ENCODE measurements around the gene CARS2.
"Not testable (repeated sequence)": the region's sequence is repeated elsewhere in the genome, so short reads cannot be mapped to it uniquely, and the experiment has no call there.

CARS2 gene

DNA sequence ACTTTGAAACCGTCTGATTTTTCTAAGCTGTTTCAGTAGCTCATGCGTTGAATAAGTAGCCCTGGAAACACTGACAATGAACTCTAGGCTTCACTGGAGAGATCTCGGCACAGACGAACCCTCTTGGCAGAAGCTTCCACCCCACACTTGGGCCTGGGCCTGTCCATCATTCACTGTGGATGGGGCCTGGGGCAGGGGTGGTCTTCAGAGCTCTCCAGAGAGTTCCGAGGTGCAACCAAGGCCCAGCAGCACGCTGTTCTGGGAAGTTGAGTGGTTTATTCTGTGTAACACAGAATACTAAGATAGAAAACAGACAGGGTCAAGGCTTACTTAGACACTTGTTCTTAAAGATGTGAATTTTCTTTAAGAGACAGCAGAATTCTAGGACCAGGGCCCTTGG lies 68.6 kb downstream of the CARS2 start:
- no peak for DNase-seq (ENCODE audit: low spot score)

DNA sequence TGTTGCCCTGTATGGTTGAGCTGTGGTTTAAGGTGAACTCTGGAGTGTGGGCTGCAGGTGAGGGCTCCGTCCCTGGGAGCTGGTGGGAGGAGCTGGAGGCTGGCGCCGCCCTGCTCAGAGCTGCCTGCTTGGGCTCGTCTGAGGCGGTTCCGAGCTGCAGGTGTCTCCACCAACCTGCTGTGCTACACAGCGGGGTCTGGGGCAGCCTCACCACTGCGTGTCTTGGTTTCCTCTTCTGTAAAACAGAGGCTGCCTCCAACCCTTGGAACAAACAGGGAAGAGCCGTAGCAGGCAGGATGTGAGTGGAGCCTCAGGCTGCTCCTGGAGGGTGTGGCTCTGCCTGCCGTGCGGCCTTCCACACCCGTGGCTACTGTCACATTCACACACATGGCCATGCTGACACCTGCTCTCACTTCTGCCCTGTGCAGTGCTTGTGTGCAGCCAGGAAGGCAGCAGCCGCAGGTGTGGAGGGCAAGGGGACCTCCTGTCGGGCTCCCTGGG lies 69.2 kb downstream of the CARS2 start:
- DNase-seq (ENCODE audit: low spot score) = no peak

GRCh38 chr13:110636053-110636475 lies 69.9 kb downstream of the CARS2 start:
- no peak for DNase-seq (ENCODE audit: low spot score)

DNA sequence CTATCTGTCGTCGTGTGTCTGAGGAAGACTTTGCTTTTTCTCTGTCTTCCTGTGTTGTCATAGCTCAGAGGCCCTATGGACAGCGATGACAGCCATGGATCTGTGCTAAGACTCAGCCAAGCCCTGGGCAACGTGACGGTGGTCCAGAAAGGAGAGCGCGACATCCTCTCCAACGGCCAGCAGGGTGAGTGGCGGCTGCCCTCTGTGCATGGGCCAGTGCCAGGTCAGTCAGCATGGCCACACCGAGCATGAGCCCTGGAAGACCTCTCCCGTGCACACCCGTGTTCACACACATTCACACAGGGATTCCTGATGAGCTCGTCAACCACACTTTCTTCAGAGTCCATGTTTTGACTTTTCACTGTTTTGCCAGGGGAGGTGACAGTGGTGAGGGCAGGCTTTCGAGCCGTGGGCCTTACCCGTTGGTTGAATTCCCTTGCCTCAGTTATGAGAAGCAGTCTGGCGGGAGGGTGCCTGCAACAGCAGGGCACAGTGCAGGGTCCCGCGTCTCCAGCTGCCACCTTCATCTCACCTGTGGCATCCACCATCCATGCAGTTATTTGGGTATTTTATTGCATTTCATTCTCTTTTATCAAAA lies 70.4 kb downstream of the CARS2 start:
- no peak for DNase-seq (ENCODE audit: low spot score)

DNA sequence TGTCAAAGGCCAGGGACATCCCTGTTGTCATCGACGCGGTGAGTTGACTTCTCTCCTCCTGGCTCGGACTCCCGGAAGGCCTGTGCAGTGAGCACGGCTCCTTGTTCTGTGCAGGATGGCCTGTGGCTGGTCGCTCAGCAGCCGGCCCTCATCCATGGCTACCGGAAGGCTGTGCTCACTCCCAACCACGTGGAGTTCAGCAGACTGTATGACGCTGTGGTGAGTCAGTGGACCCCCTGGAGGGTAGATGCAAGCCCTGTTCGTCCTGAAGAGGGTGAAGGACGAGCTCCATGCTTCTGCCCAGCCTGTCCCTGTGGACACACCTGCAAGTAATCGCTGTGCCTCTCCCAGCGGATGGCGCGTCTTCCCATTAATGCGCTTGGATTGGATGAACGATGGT lies 71.4 kb downstream of the CARS2 start:
- no peak for DNase-seq (ENCODE audit: low spot score)

- DNase-seq (ENCODE audit: low spot score) = no peak
Observed at GRCh38 chr13:110633776-110634175, 72.1 kb downstream of the CARS2 start.

GRCh38 chr13:110632255-110632654 lies 73.7 kb downstream of the CARS2 start:
- DNase-seq (ENCODE audit: low spot score) = not testable (repeated sequence)

GRCh38 chr13:110630566-110631119 lies 75.3 kb downstream of the CARS2 start:
- DNase-seq (ENCODE audit: low spot score) = no peak

DNA sequence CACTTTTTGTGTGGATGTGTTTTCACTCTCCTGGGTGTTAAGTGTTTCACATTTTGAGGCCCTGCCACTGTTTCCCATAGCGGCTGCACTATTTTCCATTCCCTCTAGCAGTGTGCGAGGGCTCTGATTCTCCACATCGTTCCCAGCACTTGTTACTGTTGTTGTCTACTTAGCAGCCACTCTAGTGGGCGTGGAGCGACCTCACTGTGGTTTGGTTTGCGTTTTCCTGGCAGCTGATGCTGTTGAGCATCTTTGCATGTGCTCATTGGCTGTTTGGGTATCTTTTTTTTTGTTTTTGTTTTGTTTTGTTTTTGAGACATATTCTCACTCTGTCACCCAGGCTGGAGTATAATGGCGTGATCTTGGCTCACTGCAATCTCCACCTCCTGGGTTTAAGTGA lies 76.2 kb downstream of the CARS2 start:
- DNase-seq (ENCODE audit: low spot score) = no peak

DNA sequence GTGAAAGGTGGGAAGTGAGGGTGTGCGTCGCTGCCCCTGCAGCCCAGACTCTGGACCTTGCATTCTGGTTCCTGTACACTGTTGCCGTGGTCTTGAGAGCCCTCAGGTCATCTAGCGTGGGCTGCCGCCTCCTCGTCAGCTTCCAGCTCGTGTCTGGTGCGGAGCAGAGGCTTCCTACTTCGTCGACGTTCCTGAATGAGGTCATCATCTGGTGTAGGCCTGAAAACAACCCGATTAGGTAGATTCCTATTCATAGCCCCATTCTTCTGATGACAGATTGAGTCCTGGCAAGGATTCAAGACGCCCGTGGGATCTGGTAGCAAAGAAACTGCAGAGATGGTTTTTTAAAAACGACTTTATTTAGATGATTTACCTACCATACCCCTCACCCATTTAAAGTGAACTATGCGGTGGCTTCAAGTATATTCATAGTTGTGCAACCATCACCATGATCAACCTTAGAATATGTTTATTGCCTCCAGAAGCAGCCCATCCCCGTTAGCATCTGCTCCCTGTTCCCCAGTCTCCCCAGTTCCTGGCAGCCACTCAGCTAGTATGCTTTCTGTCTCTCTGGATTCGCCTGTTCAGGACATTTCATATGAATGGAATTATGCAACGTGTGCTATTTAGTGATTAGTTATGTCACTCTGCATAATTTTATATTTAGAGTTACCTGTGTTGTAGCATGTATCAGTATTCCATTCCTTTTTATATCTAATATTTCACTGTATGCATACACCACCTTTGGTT lies 76.8 kb downstream of the CARS2 start:
- no peak for DNase-seq (ENCODE audit: low spot score)

DNA sequence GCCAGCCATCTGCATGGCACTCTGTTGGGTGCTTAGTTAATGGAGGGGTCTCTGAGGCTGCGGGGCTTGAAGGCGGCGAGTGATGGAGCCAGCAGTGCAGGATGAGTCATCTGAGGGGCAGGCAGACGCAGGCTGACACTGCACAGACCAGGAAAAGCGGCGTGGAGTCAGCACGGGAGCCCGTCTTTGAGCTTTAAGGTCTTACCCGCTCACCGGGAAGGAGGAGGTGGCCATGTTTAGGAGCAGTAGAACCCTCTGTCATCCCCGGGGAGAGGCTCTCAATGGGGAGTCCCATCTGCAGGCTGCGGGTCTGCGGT lies 77.5 kb downstream of the CARS2 start:
- no peak for DNase-seq (ENCODE audit: low spot score)

GRCh38 chr13:110627761-110628476 lies 78.0 kb downstream of the CARS2 start:
- no peak for DNase-seq (ENCODE audit: low spot score)

GRCh38 chr13:110627351-110627750 lies 78.6 kb downstream of the CARS2 start:
- DNase-seq (ENCODE audit: low spot score) = no peak

DNA sequence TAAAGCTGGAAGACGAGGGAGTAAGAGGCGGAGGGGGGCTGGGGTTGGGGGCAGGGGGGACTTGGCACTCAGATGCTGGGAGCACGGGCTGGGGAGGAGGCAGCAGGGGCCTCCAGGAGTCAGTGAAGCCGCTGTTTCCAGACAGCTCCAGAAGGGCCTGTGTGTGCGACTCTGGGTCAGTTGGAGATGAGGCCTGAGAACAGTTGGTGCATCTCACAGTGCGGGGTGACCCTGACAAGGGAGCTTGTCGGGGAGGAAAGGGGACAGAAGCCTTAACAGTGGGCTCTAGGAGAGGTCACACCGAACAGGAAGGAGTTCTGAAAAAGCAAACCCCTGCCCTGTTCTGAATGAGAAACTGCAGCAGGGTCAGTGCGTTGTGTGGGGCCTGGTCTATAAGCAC lies 79.4 kb downstream of the CARS2 start:
- DNase-seq (ENCODE audit: low spot score) = no peak

DNA sequence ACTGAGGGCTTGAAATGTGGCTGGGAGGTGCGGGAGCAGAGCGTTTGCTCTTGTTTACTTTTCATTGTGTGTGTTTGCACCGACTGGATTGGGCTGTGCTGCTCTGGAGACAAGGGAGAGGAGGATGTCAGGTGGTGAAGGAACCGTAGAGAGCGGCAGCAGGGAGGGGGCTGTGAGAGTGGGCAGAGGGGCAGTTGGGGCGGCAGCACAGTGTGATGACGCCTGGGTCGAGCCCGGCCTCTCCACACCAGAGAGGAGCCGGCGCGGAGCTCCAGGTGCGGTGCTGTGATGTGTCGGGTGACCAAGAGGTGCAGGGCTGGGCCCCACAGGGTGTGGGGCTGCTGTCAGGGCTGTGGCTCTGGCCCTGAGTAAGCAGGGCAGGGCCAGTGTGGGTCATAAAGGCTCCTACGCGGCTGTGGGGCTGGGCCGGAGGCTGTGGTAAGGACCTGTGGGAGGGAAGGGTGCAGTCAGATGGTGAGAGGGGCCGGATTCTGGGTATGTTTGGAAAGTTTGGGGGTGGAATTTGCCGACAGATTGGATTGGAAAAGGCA lies 80.1 kb downstream of the CARS2 start:
- no peak for DNase-seq (ENCODE audit: low spot score)

GRCh38 chr13:110624766-110625756 lies 80.9 kb downstream of the CARS2 start:
- DNase-seq (ENCODE audit: low spot score) = no peak

DNA sequence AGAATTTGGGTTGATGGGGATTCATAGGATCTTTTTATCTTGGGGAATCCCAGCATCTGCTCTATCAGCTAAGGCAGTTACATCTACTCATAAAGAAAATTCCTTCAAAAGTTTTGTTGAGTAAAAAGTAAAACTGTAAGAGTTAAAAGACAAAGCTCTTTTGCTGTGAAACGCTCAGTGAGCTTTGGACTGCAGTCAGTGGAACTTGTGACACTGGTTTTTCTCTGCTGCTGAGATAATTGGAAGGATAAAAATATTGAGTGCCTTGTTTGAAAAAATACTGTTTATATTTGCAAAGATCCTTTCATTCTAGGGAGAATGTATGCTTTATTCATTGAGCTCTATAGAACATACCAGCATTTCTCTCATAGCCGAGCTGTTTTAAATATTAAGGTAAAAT lies 85.3 kb downstream of the CARS2 start:
- no peak for DNase-seq (ENCODE audit: low spot score)

DNA sequence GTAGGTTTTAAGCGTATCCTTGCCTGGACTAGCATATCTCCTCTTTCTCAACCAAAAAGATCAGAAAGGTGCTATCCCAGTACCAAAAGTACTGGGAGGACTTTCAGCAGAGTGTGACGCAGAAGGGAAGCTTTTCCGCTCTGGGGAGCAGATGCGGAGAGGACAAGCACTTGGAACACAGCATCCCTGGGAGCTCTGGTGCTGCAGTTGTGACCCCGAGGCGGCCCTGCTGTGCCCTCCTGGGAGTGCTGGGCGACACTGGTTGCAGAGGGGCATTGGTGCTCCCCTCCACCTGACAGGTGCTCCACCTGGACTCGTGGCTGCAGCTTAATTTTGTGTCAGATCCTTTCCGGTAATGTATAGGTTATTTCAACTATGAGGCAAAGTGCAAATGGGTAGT lies 87.1 kb downstream of the CARS2 start:
- DNase-seq (ENCODE audit: low spot score) = no peak

- no peak for DNase-seq (ENCODE audit: low spot score)
Observed at GRCh38 chr13:110618167-110618566, 87.7 kb downstream of the CARS2 start.

DNA sequence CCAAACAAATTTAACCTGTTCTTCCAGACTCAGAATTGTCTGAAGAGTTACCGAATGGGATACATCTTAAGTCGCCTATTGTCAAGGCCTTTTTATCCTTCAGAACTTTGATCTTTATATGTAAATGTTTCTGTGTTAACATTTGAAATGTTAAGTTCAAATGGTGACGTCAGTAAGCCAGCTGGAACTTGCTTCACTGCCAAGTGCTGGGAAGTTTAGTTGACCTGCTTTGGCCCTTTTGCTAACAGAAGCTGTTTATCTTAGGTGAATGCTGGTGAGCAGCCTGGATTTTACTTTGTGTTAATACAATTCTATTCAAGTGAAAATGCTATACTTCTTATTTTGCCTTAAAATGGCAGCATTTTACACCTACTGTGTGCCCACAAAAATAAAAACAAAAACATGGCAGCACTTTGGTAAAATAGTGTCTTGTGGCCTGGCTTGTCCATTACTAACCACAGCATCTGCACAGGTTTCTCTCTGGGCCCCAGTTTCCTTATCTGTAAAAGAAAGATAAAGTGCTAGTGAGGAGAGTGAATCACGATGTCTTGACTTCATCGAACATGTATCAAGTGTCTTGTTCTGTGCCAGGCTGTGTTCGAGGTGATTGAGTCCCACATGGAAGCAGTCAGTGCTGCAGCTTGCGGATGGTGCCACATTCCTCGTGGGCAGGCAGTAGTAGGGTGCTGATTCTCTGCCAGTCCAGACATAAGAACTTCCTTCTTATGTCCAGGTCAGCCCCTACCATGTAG lies 88.4 kb downstream of the CARS2 start:
- DNase-seq (ENCODE audit: low spot score) = no peak

All from kidney capillary endothelial cell (primary cell).